Mucosa of descending colon (tissue), 3 donors: ENCODE measurements around the gene SYNM. TPM values are rescaled to one million over a fixed set of nuclear protein-coding genes. Genes with fewer than 3 reads are reported as not detected.

Experiments
- ATAC-seq: fragments of 200-7000 bp; cut with Tn5 transposase; one replicate; pipeline ENCODE4 v1.9.1; 2020; ENCODE audit warnings: mild to moderate bottlenecking, moderate library complexity
- DNase-seq, 3 donors: peaks; one replicate each; pipeline ENCODE4 v3.0.0-alpha.2; 2020
- H3K36me3 ChIP-seq: fragments of 200-600 bp; one replicate; pipeline ENCODE4 v1.8.0; 2021; ENCODE audit warnings: low read depth, mild to moderate bottlenecking
- H3K4me1 ChIP-seq: fragments of 200-600 bp; one replicate; pipeline ENCODE4 v1.8.0; 2021; ENCODE audit warnings: low read depth, mild to moderate bottlenecking
- H3K4me3 ChIP-seq: fragments of 200-600 bp; one replicate; pipeline ENCODE4 v1.8.0; 2021; ENCODE audit warnings: mild to moderate bottlenecking
- H3K9me3 ChIP-seq: fragments of 200-600 bp; one replicate; pipeline ENCODE4 v1.8.0; 2021; ENCODE audit warnings: mild to moderate bottlenecking
- intact Hi-C, 2 donors: fragments of 100-400 bp; cut with DNase I in 1 of 2; cut with micrococcal nuclease in 1 of 2; formaldehyde crosslinking; loops; one replicate each; pipeline versions ENCODE4 v1.11.0 to v1.11.1; 2022; cut with DNase I, micrococcal nuclease
- total RNA-seq, 3 donors: library from RNA; stranded (reverse); fragmentation: NEBNext Ultra II Directional in 2 of 3; extraction: Animal tissue kit (Norgen Biotek cat#: 25700) in 2 of 3; gene quantifications; one replicate each; pipeline versions ENCODE4 v1.2.1 to v1.2.4, GENCODE V29; 2021 to 2023
- TF ChIP-seq, protein P1 (sequence below): fragments of 200-600 bp; IDR thresholded peaks from one replicate; pipeline ENCODE4 v1.8.0; 2022; ENCODE audit warnings: antibody characterized with exemption, mild to moderate bottlenecking
- donor health status: DM: no; HTN: no; CAD: no; lungs with moderate emphysema.
- donor health status: DM: no; HTN: no; CAD: no.
- donor health status: DM: no; HTN: yes; CAD: no.

The SYNM gene
- total RNA-seq, 3 donors from 2014 or later, result 10.9 to 777 (median 37.0) TPM

DNA sequence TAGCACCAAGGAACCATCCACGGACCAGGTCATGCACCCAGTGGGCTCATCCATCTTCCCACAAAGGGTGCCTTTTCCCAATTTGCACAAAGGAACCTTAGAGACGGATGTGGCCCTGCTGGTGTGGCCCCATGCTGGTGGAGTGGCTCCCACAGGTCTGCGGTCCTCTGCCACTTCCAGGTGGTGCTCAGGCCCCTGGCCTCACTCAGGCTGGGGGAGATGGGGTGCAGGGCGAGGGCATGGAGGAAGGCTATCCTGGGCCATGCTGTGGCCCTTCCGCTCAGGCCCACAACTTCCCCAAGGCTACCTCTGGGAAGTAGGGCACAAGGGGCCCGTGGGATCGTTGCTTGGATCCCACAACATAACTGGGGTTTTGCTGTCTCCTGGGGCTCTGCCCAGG lies 5.2 kb upstream of the SYNM start:
- H3K36me3 ChIP-seq, result no peaks in the 10 kb centered on the region
- intact Hi-C loops, result loop anchor here in 1 of 2 donors (10.0 kb wide), 1 partner anchor 75 kb away; no protein-coding TSS in a partner anchor
- TF ChIP-seq, protein P1, sequence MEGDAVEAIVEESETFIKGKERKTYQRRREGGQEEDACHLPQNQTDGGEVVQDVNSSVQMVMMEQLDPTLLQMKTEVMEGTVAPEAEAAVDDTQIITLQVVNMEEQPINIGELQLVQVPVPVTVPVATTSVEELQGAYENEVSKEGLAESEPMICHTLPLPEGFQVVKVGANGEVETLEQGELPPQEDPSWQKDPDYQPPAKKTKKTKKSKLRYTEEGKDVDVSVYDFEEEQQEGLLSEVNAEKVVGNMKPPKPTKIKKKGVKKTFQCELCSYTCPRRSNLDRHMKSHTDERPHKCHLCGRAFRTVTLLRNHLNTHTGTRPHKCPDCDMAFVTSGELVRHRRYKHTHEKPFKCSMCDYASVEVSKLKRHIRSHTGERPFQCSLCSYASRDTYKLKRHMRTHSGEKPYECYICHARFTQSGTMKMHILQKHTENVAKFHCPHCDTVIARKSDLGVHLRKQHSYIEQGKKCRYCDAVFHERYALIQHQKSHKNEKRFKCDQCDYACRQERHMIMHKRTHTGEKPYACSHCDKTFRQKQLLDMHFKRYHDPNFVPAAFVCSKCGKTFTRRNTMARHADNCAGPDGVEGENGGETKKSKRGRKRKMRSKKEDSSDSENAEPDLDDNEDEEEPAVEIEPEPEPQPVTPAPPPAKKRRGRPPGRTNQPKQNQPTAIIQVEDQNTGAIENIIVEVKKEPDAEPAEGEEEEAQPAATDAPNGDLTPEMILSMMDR, result no peak
- H3K9me3 ChIP-seq, result no peaks in the 10 kb centered on the region
- no peaks in the 10 kb centered on the region for H3K4me1 ChIP-seq
- no peak for ATAC-seq
- DNase-seq, result no peak
- H3K4me3 ChIP-seq, result no peak overlapping the region

DNA sequence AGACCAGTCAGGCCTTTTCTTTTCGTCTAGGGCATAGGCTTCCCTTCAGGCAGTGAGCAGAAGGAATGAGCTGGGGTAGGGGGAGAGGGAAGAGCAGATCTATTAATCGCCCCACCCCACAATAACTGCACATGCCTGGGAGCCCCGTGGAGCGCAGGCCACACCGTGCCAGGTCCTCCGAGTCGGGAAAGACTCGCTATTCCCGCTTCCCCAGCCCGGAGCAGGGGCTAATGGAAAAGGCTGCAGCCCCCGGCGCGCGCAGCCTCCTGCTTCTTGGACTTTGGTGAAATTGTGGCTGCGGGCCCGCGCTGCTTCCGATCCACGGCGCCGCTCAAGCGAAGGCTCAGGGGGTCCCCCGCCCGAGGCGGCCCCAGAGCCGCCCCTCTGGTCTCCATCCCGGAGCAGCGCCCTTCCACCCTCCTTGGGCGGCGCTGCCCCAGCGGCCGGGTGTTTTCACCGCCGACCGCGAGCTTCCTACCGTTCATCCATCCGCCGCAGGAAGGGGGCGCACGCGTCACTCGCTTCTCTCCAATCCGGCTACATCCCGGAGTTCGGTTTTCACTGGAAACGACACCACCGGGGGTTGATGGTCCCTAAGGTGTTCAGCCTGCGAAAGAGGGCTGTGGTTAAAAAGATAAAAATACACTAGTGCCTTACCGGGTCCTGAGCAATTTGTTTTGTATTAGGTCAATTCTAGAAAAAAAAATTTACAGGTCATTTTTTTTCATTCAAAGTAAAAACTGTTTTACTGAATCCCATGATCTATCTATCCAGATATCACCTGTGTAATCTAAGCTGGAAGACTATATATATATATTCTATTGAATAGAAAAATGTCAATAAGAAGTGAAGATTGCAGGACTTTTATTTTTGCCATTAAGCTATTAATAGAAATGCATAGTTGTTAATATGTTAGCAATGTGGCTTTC lies 4.4 kb upstream of the SYNM start:
- ATAC-seq (peak; percentile 54), DNase-seq (peak; percentile 71 to 90 (median 84))
- no peaks in the 10 kb centered on the region for H3K36me3 ChIP-seq
- TF ChIP-seq, protein P1, result peak; percentile 55
- peaks cover 3% of the 10 kb centered on the region for H3K4me1 ChIP-seq
- H3K9me3 ChIP-seq, result no peaks in the 10 kb centered on the region
- intact Hi-C loops, result loop anchor here in 1 of 2 donors (10.0 kb wide), 1 partner anchor 74 kb away; no protein-coding TSS in a partner anchor
- no peak overlapping the region for H3K4me3 ChIP-seq

DNA sequence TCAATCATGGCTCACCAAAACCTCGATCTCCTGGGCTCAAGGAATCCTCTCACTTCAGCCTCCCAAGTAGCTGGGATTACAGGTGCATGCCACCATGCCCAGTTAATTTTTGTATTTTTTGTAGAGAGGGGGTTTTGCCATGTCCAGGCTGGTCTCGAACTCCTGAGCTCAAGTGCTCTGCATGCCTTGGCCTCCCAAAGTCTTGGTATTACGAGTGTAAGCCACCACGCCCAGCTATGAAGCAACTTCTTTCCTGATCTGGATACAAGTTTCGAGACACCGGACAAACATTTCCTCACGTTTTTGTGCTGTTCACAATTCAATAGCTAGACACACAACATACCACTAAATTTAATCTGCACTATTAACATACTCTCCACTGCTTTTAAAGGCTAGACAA lies 3.4 kb upstream of the SYNM start:
- Histone ChIP-seq H3K4me3 (no peak overlapping the region), H3K36me3 (no peaks in the 10 kb centered on the region), H3K4me1 (peaks cover 11% of the 10 kb centered on the region), H3K9me3 (no peaks in the 10 kb centered on the region)
- DNase-seq (no peak), ATAC-seq (no peak)
- TF ChIP-seq, protein P1, result no peak
- intact Hi-C loops, result loop anchor here in 1 of 2 donors (10.0 kb wide), 1 partner anchor 73 kb away; no protein-coding TSS in a partner anchor

DNA sequence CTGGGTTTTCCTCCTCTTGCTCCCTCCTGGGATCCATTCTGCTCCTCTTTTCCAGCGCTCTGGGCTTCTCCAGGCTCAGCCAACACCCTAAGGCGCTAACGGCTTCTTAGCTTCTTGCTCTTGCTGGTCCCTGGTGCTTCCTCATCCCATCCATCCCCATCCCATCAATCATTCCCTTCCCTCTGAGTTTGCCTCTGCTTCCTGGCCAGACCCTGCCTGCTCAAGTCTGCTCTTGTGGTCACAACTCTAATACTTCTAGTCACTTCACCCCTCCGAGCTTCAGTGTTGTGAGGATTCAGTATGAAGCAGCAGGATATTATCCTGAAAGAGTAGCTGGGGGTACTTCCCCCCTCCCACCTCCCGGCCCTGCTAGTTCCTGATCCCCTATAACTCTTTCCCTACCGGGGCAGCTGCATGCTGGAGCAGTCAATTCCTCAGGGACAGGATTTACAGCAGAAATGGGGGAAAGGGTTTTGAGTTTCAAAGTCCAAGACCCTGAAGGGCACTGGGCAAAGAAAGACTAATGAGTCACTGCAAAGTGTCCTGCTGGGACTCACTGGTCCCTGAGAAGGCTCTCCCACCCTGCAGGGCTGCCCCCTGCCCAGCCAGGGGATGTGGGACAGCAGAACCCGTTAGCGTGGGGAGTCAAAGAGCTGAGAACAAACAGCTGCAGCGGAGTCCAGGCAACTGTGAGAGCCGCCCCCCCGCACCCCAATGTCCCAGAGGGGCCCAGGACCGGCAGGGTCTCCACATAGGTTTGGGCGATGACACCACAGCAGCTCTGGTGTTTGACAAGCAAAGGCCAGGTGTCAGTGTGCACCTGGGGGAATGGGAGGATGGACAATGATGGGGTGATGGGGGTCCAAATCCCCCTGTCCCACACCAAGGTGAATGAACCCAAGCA lies 2.3 kb upstream of the SYNM start:
- Histone ChIP-seq H3K4me1 (peaks cover 11% of the 10 kb centered on the region), H3K4me3 (no peak overlapping the region), H3K9me3 (no peaks in the 10 kb centered on the region), H3K36me3 (no peaks in the 10 kb centered on the region)
- no peak for DNase-seq
- TF ChIP-seq, protein P1, result no peak
- intact Hi-C loops, result loop anchor here in 1 of 2 donors (10.0 kb wide), 1 partner anchor 72 kb away; no protein-coding TSS in a partner anchor
- ATAC-seq, result no peak

DNA sequence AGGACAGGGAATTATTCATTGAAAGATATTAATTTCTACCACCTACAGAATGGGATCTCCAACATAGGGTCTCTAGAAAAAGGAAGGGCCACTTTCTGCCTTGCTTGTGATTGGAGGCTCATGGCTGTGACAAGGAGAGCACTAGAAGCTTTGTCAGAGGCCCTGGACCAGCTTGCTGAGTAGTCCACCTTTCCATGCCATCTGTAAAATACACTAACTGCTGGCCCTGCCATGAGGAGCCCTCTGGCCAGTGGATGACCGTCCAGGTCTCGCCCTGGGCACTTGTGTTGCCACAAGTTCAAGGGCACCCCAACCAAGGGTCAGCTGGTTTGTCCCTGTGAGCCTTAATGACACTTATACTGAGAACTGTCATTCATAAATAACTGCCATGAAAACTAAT lies 1.6 kb upstream of the SYNM start:
- Histone ChIP-seq H3K36me3 (no peaks in the 10 kb centered on the region), H3K4me1 (peaks cover 11% of the 10 kb centered on the region), H3K4me3 (no peak overlapping the region), H3K9me3 (no peaks in the 10 kb centered on the region)
- TF ChIP-seq, protein P1, result no peak
- DNase-seq, result no peak
- no peak for ATAC-seq
- intact Hi-C loops, result loop anchor here in 1 of 2 donors (10.0 kb wide), 1 partner anchor 72 kb away; no protein-coding TSS in a partner anchor
